DMS153 treated with DMSO at 0.1 percent for 48 hours (cell line): Measurements from ENCODE around the gene SUPT20H.

Experiments
- DNase-seq: peaks from one replicate; lab custom pipeline; 2025; ENCODE audit not compliant: unreplicated experiment; lab: John Stamatoyannopoulos, UW

The SUPT20H gene

GRCh38 chr13:37058910-37059847 is at the start of gene SUPT20H:
SUPT20H (minus strand) TSS chr13:37059688; CDS start chr13:37051490, 8,198 bp downstream.
- peak; percentile 85 for DNase-seq

DNA sequence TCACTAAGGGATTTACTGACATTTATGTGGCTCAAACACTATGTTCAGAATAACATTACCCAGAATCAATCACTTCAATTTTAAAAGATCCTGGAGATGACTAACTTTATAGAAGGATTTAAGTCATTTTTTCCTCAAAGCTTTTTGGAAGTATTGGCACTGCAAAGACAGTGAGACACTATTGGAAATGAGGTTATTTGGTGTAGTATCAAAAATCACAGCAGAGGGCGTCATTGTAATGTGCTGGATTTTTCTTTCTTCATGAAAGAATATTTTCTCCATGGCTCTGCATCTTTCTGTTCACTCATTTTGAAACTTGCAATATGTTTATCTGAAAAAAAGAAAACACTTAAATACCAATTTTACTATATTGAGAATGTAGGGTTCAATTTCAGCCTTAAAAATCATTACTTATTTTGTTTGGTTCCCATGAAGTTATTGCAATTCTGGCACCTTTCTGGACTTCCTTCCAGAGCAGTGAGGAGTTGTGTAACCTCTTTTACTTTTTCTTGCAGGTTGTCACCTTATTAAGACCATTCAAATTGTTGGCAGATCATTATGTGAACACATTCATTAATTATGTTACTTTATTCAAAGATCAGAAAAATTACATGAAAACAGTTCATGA is 49.7 kb upstream of the SUPT20H start:
- peak; percentile 48 for DNase-seq

DNA sequence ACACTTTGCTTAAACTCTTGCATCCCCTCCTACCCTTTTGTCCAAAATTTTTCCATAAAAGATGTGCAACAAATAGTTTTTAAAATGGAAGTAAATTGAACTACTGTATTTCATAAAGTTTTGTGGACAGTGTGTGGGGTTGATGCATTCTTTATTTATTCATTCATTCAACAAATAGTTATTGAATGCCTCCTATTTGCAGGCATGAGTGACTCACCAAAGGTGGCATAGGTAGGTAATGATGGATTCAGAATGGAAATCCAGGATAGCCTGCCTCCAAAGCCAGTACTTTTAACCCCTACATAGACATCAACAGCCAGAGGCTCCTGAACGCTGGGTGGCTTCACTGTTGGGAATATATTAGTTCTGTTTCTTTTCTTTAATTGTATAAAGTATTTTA is 48.4 kb upstream of the SUPT20H start:
- DNase-seq, result no peak

GRCh38 chr13:37107456-37107855 is 48.0 kb upstream of the SUPT20H start:
- no peak for DNase-seq

GRCh38 chr13:37106642-37107041 is 47.2 kb upstream of the SUPT20H start:
- no peak for DNase-seq

DNA sequence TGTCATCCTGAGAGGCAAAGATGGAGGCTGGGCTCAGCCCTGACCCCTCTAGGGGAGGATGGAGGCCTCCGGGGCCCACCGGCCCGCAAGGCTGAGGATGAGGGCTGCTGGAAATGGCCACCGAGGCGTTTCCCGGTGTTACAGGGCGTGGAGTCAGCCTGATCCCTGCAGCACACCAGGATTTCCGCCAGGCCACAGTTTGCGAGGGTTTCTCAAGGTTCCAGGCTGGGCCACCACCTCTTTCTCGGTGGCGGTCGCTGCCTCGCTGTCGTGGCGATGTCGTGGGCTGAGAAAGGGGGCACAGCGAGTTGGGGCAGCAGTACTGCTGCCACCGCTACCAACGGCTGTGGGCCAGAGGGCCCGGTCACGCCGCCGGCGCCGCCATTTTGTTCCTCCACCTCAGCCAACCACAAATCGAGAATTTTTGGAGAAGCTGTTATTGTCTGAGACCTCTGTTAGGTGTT is 45.8 kb upstream of the SUPT20H start, which contains the start of gene CSNK1A1L:
Gene CSNK1A1L, minus strand, starts transcription at position 414 of the 464 bp plus-strand sequence. Its CDS starts 408 bp downstream, at position 6.
- DNase-seq, result no peak

GRCh38 chr13:37102896-37103295 is 43.4 kb upstream of the SUPT20H start:
- no peak for DNase-seq

- DNase-seq, result no peak
Observed at GRCh38 chr13:37101201-37101600, 41.7 kb upstream of the SUPT20H start.

GRCh38 chr13:37100731-37101130 is 41.2 kb upstream of the SUPT20H start:
- DNase-seq, result no peak

DNA sequence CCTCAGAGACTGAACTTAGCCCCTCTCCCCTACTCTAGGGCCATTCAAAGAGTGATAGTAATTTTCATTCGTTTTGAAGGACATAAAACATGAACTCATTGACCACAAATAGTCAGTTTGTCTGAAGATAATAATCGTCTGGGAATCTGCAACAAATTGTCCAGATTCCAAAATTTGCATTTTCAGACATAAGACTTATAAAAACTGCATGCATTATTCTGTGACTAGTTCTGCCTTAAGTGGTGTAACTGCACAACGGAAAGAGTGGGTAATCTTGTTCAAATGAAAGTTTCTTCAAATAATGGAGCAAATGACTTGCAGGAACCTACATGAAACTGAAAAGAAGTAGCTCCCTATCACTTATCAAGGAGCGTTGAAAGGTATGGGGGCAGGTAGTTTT is 37.6 kb upstream of the SUPT20H start:
- no peak for DNase-seq

- DNase-seq, result no peak
Observed at GRCh38 chr13:37094840-37095239, 35.4 kb upstream of the SUPT20H start.

DNA sequence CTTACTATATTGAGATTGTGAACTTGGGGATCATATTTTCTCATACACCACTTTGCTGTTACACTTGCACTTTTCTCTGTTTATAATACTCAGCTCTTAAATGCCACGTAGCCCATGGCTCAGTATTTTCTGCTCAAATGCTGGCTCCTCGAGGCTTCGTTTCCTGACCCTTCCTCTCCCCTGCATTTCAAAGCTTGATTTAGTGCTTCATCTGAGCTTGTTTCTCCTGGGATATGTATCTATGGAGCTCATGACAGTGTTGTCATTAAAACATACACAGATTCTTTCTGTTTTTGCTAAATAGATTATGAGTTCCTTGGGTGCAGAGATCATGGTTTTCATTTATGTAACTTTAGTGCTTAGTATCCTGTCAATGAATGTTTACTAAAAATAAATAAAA is 34.6 kb upstream of the SUPT20H start:
- no peak for DNase-seq

DNA sequence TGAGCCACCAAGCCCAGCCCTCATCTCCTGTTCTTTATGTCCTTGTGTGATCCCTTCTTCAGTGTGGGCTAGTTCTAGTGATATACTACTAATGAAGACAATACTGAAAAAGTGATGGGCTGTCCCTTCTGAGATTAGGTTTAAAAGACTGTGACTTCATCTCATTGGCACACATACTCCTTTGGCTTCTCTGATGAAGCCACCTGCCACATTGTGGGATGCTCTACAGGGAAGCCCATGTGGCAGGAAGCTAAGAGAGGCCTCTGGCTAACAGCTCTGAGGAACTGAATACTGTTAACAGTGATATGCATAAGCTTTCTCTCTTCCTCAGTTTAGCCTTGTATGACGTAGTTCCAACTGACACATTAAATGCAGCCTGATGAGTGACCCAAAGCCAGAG is 32.3 kb upstream of the SUPT20H start:
- DNase-seq, result no peak

GRCh38 chr13:37090912-37091311 is 31.4 kb upstream of the SUPT20H start:
- DNase-seq, result no peak

- no peak for DNase-seq
Observed at GRCh38 chr13:37089495-37089894, 30.0 kb upstream of the SUPT20H start.

DNA sequence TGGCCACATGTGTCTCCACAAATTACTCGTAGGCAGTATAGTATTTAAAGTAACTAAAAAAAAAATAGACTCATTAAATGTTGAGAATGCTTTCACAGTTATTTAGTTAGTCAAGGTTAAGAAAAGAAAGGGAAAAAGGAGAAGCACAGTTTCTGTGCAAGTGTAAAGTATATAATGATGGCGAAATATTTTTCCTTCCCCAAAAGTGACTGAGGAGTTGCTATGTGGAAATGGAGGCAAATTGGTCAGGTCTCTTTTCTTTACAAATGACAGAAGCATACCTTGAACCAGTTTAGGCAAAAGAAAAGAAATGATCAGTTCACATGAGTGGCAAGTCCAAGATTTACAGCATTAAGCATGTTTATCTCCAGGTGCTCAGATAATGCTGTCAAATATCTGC is 28.0 kb upstream of the SUPT20H start:
- no peak for DNase-seq

- no peak for DNase-seq
Observed at GRCh38 chr13:37085606-37086005, 26.1 kb upstream of the SUPT20H start.

- DNase-seq, result no peak
Observed at GRCh38 chr13:37076818-37077217, 17.3 kb upstream of the SUPT20H start.

GRCh38 chr13:37075164-37075563 is 15.7 kb upstream of the SUPT20H start:
- no peak for DNase-seq

- peak; percentile 43 for DNase-seq
Observed at GRCh38 chr13:37074703-37075102, 15.2 kb upstream of the SUPT20H start.

- DNase-seq, result no peak
Observed at GRCh38 chr13:37072024-37072423, 12.5 kb upstream of the SUPT20H start.

- no peak for DNase-seq
Observed at GRCh38 chr13:37070956-37071355, 11.5 kb upstream of the SUPT20H start.
